ENCODE measurements around the gene PRR33.

Gene PRR33

GRCh38 chr11:1932681-1933080 lies 41.0 kb upstream of the PRR33 start:
- H3K9me3 Mint-ChIP-seq: no peaks in the 10 kb centered on the region
- ATAC-seq (replicated peaks) (no peak), DNase-seq (no peak)
- H3K4me3 Mint-ChIP-seq: no peak overlapping the region
- peaks cover 13 to 25% of the 10 kb centered on the region in 2 donors for H3K27me3 Mint-ChIP-seq
- peaks cover 10% of the 10 kb centered on the region for H3K36me3 Mint-ChIP-seq (ENCODE audit: insufficient read depth)
- H3K27ac Mint-ChIP-seq: no peak overlapping the region
- H3K4me1 Mint-ChIP-seq (ENCODE audit: low read depth in 2 of 2): peaks cover 3 to 5% of the 10 kb centered on the region in 2 donors

GRCh38 chr11:1932105-1932480 lies 40.4 kb upstream of the PRR33 start:
- Mint-ChIP-seq H3K27ac (no peak overlapping the region), H3K4me3 (no peak overlapping the region), H3K9me3 (no peaks in the 10 kb centered on the region), H3K36me3 (ENCODE audit: insufficient read depth) (peaks cover 10% of the 10 kb centered on the region), H3K4me1 (ENCODE audit: low read depth in 2 of 2) (peaks cover 3 to 5% of the 10 kb centered on the region in 2 donors), H3K27me3 (peaks cover 13 to 25% of the 10 kb centered on the region in 2 donors)
- ATAC-seq (replicated peaks) (no peak), DNase-seq (no peak)

GRCh38 chr11:1931341-1932104 lies 39.8 kb upstream of the PRR33 start:
- Mint-ChIP-seq H3K4me3 (no peak overlapping the region), H3K36me3 (ENCODE audit: insufficient read depth) (peaks cover 10% of the 10 kb centered on the region), H3K27ac (no peak overlapping the region), H3K4me1 (ENCODE audit: low read depth in 2 of 2) (peaks cover 3 to 5% of the 10 kb centered on the region in 2 donors), H3K9me3 (no peaks in the 10 kb centered on the region), H3K27me3 (peaks cover 13 to 30% of the 10 kb centered on the region in 2 donors)
- DNase-seq (no peak), ATAC-seq (replicated peaks) (no peak)

GRCh38 chr11:1930462-1930830 lies 38.8 kb upstream of the PRR33 start:
- DNase-seq: no peak
- Mint-ChIP-seq H3K27ac (peak overlapping the region in 1 of 2 donors; percentile 77), H3K27me3 (peaks cover 13 to 34% of the 10 kb centered on the region in 2 donors), H3K9me3 (no peaks in the 10 kb centered on the region), H3K4me1 (ENCODE audit: low read depth in 2 of 2) (peaks cover 3 to 5% of the 10 kb centered on the region in 2 donors), H3K36me3 (ENCODE audit: insufficient read depth) (peaks cover 10% of the 10 kb centered on the region), H3K4me3 (no peak overlapping the region)
- no peak for ATAC-seq (replicated peaks)

GRCh38 chr11:1929621-1930461 lies 38.1 kb upstream of the PRR33 start:
- peaks cover 3 to 5% of the 10 kb centered on the region in 2 donors for H3K4me1 Mint-ChIP-seq (ENCODE audit: low read depth in 2 of 2)

GRCh38 chr11:1928891-1929541 lies 37.3 kb upstream of the PRR33 start:
- peaks cover 5% of the 10 kb centered on the region for H3K36me3 Mint-ChIP-seq (ENCODE audit: insufficient read depth)
- no peak overlapping the region for H3K4me3 Mint-ChIP-seq
- H3K9me3 Mint-ChIP-seq: no peaks in the 10 kb centered on the region
- no peak for DNase-seq
- peak overlapping the region in 1 of 2 donors; percentile 77 for H3K27ac Mint-ChIP-seq
- no peak for ATAC-seq (replicated peaks)
- peaks cover 14 to 33% of the 10 kb centered on the region in 2 donors for H3K27me3 Mint-ChIP-seq
- H3K4me1 Mint-ChIP-seq (ENCODE audit: low read depth in 2 of 2): peaks cover 3 to 5% of the 10 kb centered on the region in 2 donors

More at GRCh38 chr11:1929621-1930461, 38.1 kb upstream of the PRR33 start:
- Mint-ChIP-seq H3K9me3 (no peaks in the 10 kb centered on the region), H3K27me3 (peaks cover 13 to 34% of the 10 kb centered on the region in 2 donors), H3K36me3 (ENCODE audit: insufficient read depth) (peaks cover 6% of the 10 kb centered on the region), H3K27ac (peak overlapping the region in 1 of 2 donors; percentile 77), H3K4me3 (no peak overlapping the region)
- DNase-seq: no peak
- ATAC-seq (replicated peaks): peak; percentile 12

GRCh38 chr11:1928470-1928890 lies 36.8 kb upstream of the PRR33 start:
- ATAC-seq (replicated peaks) (no peak), DNase-seq (no peak)
- Mint-ChIP-seq H3K9me3 (no peaks in the 10 kb centered on the region), H3K4me1 (ENCODE audit: low read depth in 2 of 2) (peaks cover 3 to 5% of the 10 kb centered on the region in 2 donors), H3K36me3 (ENCODE audit: insufficient read depth) (peaks cover 5% of the 10 kb centered on the region), H3K27me3 (peaks cover 16 to 27% of the 10 kb centered on the region in 2 donors), H3K4me3 (no peak overlapping the region), H3K27ac (no peak overlapping the region)

GRCh38 chr11:1927848-1928469 lies 36.3 kb upstream of the PRR33 start:
- no peak for ATAC-seq (replicated peaks)
- no peaks in the 10 kb centered on the region for H3K9me3 Mint-ChIP-seq
- H3K27me3 Mint-ChIP-seq: peaks cover 13 to 24% of the 10 kb centered on the region in 2 donors
- H3K36me3 Mint-ChIP-seq (ENCODE audit: insufficient read depth): peaks cover 5% of the 10 kb centered on the region
- H3K4me3 Mint-ChIP-seq: no peak overlapping the region
- no peak overlapping the region for H3K27ac Mint-ChIP-seq
- H3K4me1 Mint-ChIP-seq (ENCODE audit: low read depth in 2 of 2): peaks cover 3 to 6% of the 10 kb centered on the region in 2 donors
- DNase-seq: no peak

- Mint-ChIP-seq H3K4me3 (no peak overlapping the region), H3K4me1 (ENCODE audit: low read depth in 2 of 2) (peaks cover 3 to 12% of the 10 kb centered on the region in 2 donors), H3K36me3 (ENCODE audit: insufficient read depth) (peaks cover 5% of the 10 kb centered on the region), H3K27me3 (peaks cover 13 to 22% of the 10 kb centered on the region in 2 donors), H3K27ac (no peak overlapping the region), H3K9me3 (no peaks in the 10 kb centered on the region)
- no peak for ATAC-seq (replicated peaks)
- DNase-seq: no peak
Measured at GRCh38 chr11:1927026-1927847, 35.5 kb upstream of the PRR33 start.

- Mint-ChIP-seq H3K36me3 (ENCODE audit: insufficient read depth) (no peaks in the 10 kb centered on the region), H3K4me1 (ENCODE audit: low read depth in 2 of 2) (peaks cover 3 to 12% of the 10 kb centered on the region in 2 donors), H3K27me3 (peaks cover 13 to 15% of the 10 kb centered on the region in 2 donors), H3K9me3 (no peaks in the 10 kb centered on the region), H3K27ac (peak overlapping the region in 1 of 2 donors; percentile 42), H3K4me3 (no peak overlapping the region)
- no peak for DNase-seq
- ATAC-seq (replicated peaks): no peak
Measured at GRCh38 chr11:1926156-1927025, 34.7 kb upstream of the PRR33 start.

GRCh38 chr11:1925373-1926155 lies 33.9 kb upstream of the PRR33 start:
- H3K27ac Mint-ChIP-seq: no peak overlapping the region
- DNase-seq: no peak
- peaks cover 13 to 15% of the 10 kb centered on the region in 2 donors for H3K27me3 Mint-ChIP-seq
- no peaks in the 10 kb centered on the region for H3K36me3 Mint-ChIP-seq (ENCODE audit: insufficient read depth)
- H3K4me3 Mint-ChIP-seq: no peak overlapping the region
- ATAC-seq (replicated peaks): no peak
- peaks cover 5 to 11% of the 10 kb centered on the region in 2 donors for H3K4me1 Mint-ChIP-seq (ENCODE audit: low read depth in 2 of 2)
- no peaks in the 10 kb centered on the region for H3K9me3 Mint-ChIP-seq

All from effector memory CD8-positive, alpha-beta T cell (primary cell).